GM21619 (cell line): ENCODE results near the gene FSTL4.

Experiments used
- ATAC-seq: cut with Tn5 transposase; IDR thresholded peaks from one replicate; pipeline ENCODE4 v1.9.1; 2021; ENCODE audit not compliant: unreplicated experiment

FSTL4 gene

GRCh38 chr5:133150909-133151544, 461.3 kb downstream of the FSTL4 start:
- no peak for ATAC-seq

- ATAC-seq = no peak
These were observed 463.0 kb downstream of the FSTL4 start for GRCh38 chr5:133149345-133149744.

- ATAC-seq = no peak
These were observed 464.4 kb downstream of the FSTL4 start for GRCh38 chr5:133147815-133148567.

- no peak for ATAC-seq
These were observed 464.9 kb downstream of the FSTL4 start for GRCh38 chr5:133147411-133147810.
